ENCODE data around the gene PKNOX2.

DNA sequence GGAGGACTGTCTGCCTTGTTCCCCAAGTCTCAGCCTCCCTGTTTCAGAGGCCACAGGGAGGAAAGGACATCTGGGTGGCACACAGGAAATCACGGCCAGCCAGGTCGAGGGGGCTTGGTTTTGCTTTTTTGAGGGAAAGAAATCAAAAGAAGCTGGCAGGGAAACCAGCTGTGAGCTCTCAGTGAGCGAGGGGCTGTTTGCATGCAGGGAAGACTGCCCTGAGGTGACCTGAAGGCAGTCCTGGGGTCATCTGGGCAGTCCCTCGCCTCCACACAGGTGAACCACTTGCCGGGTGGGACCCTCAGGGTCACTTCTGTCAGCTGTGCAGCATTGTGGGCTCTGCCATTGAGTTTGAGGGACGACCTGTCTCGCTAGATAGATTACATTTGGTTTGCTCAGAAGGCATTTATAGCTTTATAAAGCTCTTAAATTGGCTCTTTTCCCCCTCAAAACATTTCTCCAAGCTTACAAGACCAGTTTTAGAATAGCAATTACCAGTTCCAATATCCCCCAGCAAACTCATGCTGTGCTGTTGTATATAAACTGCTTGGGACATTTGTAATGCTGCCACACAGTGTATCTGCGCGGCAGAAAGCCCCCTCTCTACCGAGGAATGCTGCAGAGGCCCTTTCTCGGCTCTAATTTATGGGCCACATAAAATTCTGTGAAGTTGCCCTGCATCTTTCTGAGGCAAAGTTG lies 28.3 kb downstream of the PKNOX2 start:
- TF ChIP-seq, protein P1, sequence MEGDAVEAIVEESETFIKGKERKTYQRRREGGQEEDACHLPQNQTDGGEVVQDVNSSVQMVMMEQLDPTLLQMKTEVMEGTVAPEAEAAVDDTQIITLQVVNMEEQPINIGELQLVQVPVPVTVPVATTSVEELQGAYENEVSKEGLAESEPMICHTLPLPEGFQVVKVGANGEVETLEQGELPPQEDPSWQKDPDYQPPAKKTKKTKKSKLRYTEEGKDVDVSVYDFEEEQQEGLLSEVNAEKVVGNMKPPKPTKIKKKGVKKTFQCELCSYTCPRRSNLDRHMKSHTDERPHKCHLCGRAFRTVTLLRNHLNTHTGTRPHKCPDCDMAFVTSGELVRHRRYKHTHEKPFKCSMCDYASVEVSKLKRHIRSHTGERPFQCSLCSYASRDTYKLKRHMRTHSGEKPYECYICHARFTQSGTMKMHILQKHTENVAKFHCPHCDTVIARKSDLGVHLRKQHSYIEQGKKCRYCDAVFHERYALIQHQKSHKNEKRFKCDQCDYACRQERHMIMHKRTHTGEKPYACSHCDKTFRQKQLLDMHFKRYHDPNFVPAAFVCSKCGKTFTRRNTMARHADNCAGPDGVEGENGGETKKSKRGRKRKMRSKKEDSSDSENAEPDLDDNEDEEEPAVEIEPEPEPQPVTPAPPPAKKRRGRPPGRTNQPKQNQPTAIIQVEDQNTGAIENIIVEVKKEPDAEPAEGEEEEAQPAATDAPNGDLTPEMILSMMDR (conservative IDR thresholded peaks at IDR 0.05; ENCODE audit: low read depth, low read length), result no peak
- TF ChIP-seq RCOR1 (IDR thresholded peaks at IDR 0.05; ENCODE audit: insufficient replicate concordance, low read length) (no peak), NFE2L2 (IDR thresholded peaks at IDR 0.05; ENCODE audit: low read depth, low read length) (no peak), RFX5 (IDR thresholded peaks at IDR 0.05; ENCODE audit: low read depth, low read length) (no peak), BHLHE40 (IDR thresholded peaks at IDR 0.05; ENCODE audit: low read depth, low read length) (no peak), POLR2A (IDR thresholded peaks at IDR 0.05; ENCODE audit: low read depth, low read length) (no peak)
- TF ChIP-seq, protein P2, sequence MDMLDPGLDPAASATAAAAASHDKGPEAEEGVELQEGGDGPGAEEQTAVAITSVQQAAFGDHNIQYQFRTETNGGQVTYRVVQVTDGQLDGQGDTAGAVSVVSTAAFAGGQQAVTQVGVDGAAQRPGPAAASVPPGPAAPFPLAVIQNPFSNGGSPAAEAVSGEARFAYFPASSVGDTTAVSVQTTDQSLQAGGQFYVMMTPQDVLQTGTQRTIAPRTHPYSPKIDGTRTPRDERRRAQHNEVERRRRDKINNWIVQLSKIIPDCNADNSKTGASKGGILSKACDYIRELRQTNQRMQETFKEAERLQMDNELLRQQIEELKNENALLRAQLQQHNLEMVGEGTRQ (IDR thresholded peaks at IDR 0.05; ENCODE audit: low read depth, low read length), result no peak

All from IMR-90 (cell line).